HG03342 (cell line): Measurements from ENCODE around the gene ZNF649.
"Not testable (repeated sequence)": the region's sequence is repeated elsewhere in the genome, so short reads cannot be mapped to it uniquely, and the experiment has no call there.

Experiments used
- ATAC-seq: cut with Tn5 transposase; IDR thresholded peaks from one replicate; pipeline ENCODE4 v1.9.1; 2021; ENCODE audit warnings: mild to moderate bottlenecking, moderate library complexity; ENCODE audit not compliant: unreplicated experiment

The ZNF649 gene

DNA sequence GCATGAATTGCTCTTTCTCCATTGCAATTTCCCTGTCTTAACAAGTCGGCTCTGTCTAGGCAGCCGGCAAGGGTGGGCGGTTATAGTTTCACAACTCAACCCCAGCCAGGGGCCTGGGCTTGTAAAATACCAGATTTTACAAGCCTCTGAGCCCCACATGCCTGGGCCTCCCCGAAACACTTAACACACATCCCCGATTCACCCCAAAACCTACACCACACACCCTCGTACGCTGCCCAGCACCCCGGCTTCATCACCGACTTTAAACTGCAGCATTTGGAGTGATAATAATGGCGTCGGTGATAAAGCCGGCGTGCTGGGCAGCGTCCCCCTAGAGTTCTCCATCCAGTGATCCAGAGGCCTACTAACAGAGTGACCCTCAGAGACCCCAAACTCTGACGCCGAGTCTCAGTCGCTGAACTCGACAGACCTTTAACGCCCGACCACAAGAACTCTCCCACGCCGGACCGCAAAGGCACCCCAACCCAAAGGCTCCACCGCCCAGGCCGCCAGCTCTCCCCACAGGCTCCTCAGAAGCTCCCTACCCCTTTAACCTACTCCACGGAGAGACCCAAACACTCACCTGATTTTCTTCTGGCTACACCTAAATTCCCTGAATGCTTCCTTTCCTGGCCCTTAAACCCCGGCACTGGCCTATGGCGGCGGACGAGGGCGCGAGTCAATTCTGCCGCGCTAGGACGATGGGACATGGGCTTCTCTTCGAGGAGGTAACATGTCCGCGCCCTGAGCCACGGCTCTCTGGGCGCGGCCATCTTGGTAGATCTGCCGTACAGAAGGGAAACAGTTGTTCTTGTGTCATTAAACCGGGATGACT lies at the start of gene ZNF649:
ZNF649 (minus strand) TSS at position 687 of the 835 bp plus-strand sequence. CDS start 4,910 bp downstream, outside the sequence.
- ATAC-seq = peak; percentile 74

GRCh38 chr19:51948975-51949374 lies 44.2 kb upstream of the ZNF649 start:
- ATAC-seq = no peak

DNA sequence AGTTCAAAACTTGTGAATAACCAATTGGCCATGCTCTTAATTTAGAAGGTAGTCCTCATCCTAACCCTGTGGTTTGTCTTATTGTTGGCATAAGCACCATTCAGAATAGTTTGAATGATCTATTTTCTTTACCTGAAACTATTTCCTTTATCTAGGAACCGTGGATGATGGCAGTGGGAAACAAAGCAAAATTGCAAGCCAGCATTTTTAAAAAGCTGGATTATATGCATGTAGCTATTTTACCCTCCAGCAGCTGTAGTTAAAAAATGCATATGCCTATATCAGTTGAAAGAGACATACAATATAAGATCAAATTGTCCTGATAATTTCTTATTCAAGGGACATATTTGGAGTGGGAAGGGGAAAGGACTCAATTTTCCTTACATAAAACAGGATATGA lies 41.8 kb upstream of the ZNF649 start:
- no peak for ATAC-seq

GRCh38 chr19:51944798-51945552 lies 40.2 kb upstream of the ZNF649 start:
- no peak for ATAC-seq

- no peak for ATAC-seq
These were observed 34.1 kb upstream of the ZNF649 start for GRCh38 chr19:51938936-51939335.

DNA sequence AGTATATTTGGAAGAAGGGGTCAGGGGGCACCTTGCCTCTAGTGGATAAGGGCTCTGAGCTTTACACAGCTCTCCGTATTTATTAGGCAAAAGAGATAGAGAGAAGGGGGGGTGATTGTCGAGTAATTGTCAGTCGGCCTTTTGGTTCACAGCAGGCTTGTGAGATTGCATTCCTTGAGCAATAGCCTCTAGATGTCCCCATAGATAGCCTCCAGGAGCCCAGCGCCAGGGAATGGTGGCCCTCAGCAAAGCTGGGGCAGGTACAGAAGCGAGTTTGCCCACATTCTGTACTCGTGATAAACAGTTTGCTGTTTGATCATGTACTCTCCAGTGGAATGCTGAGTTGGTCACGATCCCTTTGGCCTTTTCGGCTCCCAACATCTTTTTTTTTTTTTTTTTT lies 27.1 kb upstream of the ZNF649 start:
- no peak for ATAC-seq

DNA sequence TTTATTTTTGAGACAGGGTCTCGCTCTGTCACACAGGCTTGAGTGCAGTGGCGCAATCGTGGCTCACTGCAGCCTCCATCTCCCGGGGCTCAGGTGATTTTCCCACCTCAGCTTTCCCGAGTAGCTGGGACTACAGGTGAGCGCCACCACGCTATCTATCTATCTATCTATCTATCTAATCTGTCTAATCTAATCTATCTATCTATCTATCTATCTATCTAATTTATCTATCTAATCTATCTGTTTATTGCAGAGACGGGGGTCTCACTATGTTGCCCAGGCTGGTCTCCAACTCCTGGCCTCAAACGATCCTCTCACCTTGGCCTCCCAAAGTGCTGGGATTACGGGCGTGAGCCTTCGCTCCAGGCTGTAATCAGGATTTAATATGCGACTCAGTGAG lies 23.0 kb upstream of the ZNF649 start:
- ATAC-seq = no peak

- ATAC-seq = peak; percentile 80
These were observed 22.2 kb upstream of the ZNF649 start, which contains the start of gene ZNF613 for GRCh38 chr19:51926784-51927741. Gene ZNF613 (plus strand): TSS chr19:51927472. CDS start chr19:51936221, 8,749 bp downstream.

DNA sequence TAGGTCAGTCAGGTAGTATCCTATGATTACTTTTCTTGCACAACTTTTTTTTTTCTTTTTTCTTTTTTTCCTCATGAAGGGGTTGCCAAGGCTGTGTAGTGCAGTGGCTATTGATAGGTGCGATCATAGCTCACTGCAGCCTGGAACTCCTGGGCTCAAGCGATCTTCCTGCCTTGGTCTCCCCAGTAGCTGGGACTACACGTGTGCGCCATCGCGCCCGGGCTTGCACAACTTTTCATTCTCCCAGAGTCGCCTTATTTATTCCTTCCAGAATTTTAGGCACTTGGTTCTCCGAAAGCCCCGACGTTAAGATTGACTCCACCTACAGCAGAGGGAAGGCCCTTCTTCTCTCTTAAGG lies 21.6 kb upstream of the ZNF649 start:
- no peak for ATAC-seq

GRCh38 chr19:51921949-51922348 lies 17.1 kb upstream of the ZNF649 start:
- no peak for ATAC-seq

DNA sequence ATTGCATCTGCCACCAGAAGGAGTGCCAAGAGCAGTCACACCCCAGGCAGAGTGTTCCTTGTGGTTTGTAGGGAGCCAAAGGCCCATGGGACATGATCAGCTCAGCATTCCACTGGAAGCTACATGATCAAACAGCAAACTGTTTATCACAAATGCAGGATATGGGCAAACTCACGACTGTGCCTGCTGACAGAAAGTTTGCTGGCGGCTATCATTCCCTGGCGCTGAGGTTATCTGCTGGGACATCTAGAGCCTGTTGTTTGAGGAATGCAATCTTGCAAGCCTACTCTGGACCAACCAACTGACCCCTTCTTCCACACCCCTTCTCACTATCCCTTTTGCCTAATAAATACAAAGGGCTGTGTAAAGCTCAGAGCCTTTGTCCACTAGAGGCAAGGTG lies 14.8 kb upstream of the ZNF649 start:
- ATAC-seq = no peak

DNA sequence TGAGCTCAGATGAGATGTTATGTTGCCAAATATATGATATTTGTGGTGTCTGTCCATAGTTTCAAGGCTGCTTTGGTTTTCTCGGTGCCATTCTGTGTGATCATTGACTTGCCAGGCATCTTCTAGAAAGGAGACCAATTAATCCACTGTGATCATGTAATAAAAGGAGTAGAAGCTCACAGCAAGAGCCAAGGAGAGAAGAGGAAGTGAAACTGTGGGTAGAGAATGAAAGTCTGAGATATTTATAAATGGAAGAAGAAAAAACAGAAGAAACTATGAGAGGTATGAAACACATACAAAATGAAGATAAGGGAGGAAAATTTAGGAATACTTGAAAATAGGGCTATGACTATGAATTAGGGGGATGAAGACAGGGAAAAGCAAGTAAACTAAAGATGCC lies 11.3 kb upstream of the ZNF649 start:
- ATAC-seq = no peak

DNA sequence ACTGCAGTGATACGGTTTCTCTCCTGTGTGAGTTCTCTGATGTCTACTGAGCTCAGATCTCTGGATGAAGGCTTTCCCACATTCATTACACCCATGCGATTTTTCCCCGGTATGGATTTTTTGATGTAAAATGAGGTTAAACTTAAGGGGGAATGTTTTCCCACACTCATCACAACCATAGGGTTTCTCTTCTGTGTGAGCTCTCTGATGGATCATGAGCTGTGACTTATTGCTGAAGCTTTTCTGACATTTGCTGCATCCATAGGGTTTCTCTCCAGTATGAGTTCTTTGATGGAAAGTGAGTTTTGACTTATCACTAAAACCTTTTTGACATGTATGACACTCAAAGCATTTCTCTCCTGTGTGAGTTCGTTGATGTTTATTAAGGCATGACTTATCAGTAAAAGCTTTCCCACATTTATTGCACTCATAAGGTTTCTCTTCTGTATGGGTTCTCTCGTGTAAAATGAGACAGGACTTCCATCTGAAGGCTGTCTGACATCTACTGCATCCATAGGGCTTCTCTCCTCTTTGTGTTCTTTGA lies 10.6 kb upstream of the ZNF649 start:
- no peak for ATAC-seq

- not testable (repeated sequence) for ATAC-seq
These were observed 3.2 kb upstream of the ZNF649 start for GRCh38 chr19:51907981-51908380.

- ATAC-seq = not testable (repeated sequence)
These were observed 1.3 kb upstream of the ZNF649 start for GRCh38 chr19:51906108-51906507.

GRCh38 chr19:51905639-51906038 lies 822 bp upstream of the ZNF649 start:
- ATAC-seq = not testable (repeated sequence)

- ATAC-seq = no peak
These were observed 389 bp upstream of the ZNF649 start for GRCh38 chr19:51905206-51905605.

- no peak for ATAC-seq
These were observed 1.6 kb downstream of the ZNF649 start for GRCh38 chr19:51903192-51903591.

- no peak for ATAC-seq
These were observed 3.0 kb downstream of the ZNF649 start for GRCh38 chr19:51901860-51902259.

DNA sequence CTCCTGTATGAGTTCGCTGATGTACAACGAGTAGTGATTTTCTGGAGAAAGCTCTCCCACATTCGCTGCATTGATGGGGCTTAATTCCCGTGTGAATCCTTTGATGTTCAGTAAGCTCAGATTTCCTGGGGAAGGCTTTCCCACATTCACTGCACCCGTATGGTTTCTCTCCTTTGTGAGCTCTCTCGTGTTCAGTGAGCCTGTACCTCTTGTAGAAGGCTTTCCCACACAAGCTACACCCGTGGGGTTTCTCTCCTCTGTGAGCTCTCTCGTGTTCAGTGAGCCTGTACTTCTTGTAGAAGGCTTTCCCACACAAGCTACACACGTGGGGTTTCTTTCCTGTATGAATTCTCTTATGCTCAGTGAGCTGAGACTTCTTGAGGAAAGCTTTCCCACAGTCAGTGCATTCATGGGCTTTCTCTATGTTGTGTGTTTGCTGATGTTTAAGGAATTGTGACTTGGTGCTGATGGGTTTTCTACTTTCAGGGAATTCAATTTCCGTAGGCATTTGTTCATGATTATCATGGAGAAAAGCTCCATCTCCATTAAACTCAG lies 13.5 kb downstream of the ZNF649 start:
- no peak for ATAC-seq
